Stimulated activated CD4-positive, alpha-beta T cell treated with anti-CD3 and anti-CD28 coated beads, Interleukin-15, amount 100 ng/mL, for 24 hours (primary cell): Measurements from ENCODE around the gene CCDC60.
A peak's percentile ranks its signal among the peaks of the same experiment; 100 is the strongest.

Experiments
- DNase-seq: peaks from one replicate; pipeline ENCODE4 v3.0.0-alpha.2; 2020

The CCDC60 gene

GRCh38 chr12:119546340-119546739, 211.8 kb downstream of the CCDC60 start:
- DNase-seq: no peak

GRCh38 chr12:119547001-119547400, 212.5 kb downstream of the CCDC60 start:
- no peak for DNase-seq

DNA sequence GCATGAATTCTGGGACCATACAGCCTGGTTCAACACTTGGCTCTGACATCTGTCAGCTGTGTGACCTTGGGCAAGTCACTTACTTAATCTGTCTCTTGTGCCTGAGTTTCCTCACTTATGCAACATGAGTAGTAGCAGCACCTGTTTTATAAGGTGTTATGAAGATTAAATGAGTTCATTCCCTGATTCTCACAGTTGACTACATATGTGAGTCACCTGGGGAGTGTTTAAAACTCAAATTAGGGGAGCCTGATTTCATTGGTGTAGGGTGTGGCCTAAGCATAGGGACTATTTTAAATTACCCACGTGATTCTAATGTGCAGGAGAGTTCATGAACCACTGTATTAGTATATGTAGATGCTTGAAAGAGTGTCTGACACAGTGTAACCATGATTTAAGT, 222.3 kb downstream of the CCDC60 start:
- no peak for DNase-seq

- no peak for DNase-seq
Observed at GRCh38 chr12:119565404-119565803, 230.9 kb downstream of the CCDC60 start.

- DNase-seq: no peak
Observed at GRCh38 chr12:119570771-119571170, 236.2 kb downstream of the CCDC60 start.

- DNase-seq: no peak
Observed at GRCh38 chr12:119573086-119573485, 238.6 kb downstream of the CCDC60 start.

- DNase-seq: no peak
Observed at GRCh38 chr12:119574255-119574654, 239.7 kb downstream of the CCDC60 start.

DNA sequence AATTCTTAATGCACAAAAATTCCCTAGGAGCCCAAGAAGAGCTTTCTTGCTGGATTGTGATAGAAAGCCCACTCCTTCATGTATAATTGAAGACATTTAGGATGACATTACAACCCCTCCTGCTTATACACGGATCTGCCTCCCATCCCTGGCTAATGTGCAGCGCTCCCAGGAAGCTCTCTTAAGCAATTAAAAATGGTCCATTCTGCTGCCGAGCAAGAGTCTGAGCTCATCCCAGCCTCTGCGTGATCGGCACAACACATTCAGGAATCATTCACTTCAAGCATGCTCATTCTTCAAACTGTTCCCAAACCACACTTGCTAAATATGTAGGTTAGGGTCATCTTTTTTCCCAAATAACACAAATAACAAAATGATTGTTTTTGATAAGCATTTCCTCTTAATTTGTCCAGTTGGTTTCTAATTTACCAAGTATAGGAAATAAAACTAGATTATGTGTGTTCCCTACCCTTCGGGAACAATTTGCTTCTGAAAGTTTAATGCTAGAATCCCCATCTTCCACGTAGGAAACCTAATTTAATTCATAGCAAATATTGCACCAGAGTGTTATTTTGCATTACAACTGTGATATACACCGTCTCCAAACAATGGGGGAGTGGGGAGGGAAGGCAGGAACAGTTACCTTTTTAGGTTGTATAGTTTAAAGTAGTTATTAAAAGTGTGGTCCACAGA, 241.7 kb downstream of the CCDC60 start:
- no peak for DNase-seq

DNA sequence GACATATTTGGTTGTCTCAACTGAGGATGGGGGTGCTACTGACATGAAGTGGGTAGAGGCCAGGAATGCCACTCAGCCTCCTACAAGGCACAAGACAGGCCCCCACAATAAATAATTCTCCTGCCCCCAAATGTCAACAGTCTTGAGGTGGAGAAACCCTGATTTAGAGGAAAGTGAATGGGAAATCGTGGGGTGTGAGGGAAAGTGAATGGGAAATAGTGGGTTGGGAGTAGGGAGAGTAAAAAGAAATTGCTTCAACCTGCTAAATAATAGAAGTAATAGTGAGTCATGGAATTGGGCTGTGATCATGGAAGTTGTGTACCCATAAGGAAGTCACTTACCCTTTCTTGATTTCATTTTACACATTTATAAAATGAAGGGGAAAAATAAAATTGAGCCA, 242.4 kb downstream of the CCDC60 start:
- DNase-seq: no peak

- DNase-seq: peak; percentile 49
Observed at GRCh38 chr12:119578112-119578511, 243.6 kb downstream of the CCDC60 start.

GRCh38 chr12:119589097-119589496, 254.6 kb downstream of the CCDC60 start:
- no peak for DNase-seq

DNA sequence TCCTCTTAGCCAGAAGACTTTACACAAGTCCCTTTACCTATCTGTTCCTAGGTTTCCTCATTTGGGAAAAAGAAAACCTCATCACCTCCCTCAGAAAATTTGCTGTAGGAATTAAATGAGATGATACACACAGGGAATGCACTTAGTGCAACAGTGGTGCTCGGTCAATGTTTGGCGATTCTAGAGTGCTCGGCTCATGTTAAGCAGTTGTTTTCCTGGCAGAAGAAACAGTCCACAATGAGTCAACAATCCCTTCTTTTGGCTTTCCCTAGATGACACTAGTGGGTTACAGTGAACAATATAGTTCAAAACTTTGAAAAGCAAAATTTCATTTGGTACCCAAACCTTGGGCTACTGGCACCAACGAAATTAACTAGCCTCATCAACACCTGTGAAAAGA, 255.1 kb downstream of the CCDC60 start:
- no peak for DNase-seq
